ENCODE data around the gene MYO10.

MYO10 gene

GRCh38 chr5:16913187-16914107, 22.6 kb downstream of the MYO10 start:
- TF ChIP-seq, protein P1, sequence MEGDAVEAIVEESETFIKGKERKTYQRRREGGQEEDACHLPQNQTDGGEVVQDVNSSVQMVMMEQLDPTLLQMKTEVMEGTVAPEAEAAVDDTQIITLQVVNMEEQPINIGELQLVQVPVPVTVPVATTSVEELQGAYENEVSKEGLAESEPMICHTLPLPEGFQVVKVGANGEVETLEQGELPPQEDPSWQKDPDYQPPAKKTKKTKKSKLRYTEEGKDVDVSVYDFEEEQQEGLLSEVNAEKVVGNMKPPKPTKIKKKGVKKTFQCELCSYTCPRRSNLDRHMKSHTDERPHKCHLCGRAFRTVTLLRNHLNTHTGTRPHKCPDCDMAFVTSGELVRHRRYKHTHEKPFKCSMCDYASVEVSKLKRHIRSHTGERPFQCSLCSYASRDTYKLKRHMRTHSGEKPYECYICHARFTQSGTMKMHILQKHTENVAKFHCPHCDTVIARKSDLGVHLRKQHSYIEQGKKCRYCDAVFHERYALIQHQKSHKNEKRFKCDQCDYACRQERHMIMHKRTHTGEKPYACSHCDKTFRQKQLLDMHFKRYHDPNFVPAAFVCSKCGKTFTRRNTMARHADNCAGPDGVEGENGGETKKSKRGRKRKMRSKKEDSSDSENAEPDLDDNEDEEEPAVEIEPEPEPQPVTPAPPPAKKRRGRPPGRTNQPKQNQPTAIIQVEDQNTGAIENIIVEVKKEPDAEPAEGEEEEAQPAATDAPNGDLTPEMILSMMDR (IDR thresholded peaks at IDR 0.05), result no peak

GRCh38 chr5:16912080-16912479, 24.0 kb downstream of the MYO10 start:
- TF ChIP-seq, protein P1 (IDR thresholded peaks at IDR 0.05), result no peak

DNA sequence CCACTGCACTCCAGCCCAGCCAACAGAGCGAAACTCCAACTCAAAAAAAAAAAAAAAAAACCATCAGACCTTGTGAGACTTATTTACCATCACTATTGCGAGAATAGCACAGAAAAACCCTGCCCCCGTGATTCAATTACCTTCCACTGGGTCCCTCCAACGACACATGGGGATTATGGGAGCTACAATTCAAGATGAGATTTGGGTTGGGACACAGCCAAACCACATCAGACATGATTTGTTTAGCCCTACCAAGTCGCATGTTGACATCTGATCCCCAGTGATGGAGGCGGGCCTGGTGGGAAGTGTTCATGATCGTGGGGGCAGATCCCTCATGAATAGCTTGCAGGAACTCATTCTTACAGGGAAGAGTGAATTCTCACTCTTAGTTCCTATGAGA, 26.6 kb downstream of the MYO10 start:
- TF ChIP-seq, protein P1 (IDR thresholded peaks at IDR 0.05), result no peak

DNA sequence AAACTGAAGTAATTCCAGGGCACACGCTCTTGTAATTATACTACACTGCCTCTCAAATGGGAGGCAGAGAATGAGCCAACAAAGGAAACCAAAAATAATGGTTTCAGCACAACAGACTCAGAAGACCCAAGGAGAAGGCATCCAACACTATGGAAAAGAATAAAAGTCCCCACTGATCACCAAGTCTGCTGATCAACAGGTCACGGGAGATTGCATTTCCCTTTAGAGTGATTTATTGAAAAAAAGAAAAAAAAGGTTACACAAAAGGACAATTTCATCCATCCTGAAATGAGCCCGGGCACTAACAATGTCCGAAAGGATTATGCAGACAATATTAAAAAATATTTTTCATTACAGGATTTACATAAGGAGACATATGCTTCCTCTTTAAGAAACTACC, 28.8 kb downstream of the MYO10 start:
- TF ChIP-seq, protein P1 (IDR thresholded peaks at IDR 0.05), result no peak

DNA sequence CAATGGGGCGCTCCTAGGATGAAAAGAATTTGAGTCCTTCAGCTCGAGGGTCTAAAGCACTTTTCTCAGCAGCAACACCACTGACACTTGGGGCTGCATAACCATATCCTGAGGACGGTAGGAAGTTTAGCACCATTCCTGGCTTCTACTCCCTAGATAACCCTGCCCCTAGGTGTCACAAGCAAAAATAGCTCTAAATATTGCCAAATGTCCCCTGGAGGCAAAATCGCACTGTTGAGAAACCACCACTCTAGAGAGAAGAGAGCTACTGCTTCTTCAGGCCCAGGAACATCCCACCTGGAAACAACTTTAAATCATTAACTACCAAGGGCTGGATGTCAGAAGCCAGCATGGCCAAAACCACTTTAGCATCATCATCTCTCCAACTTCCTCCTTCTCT, 29.8 kb downstream of the MYO10 start:
- TF ChIP-seq, protein P1 (IDR thresholded peaks at IDR 0.05), result no peak

GRCh38 chr5:16903480-16904300, 32.4 kb downstream of the MYO10 start:
- TF ChIP-seq, protein P1 (IDR thresholded peaks at IDR 0.05), result no peak

- TF ChIP-seq, protein P1 (IDR thresholded peaks at IDR 0.05), result no peak
Measured at GRCh38 chr5:16902846-16903245, 33.2 kb downstream of the MYO10 start.

Measured in LNCAP (cell line).